GM18858 (cell line): ENCODE measurements around the gene IFNGR1.

Experiments used
- ATAC-seq: cut with Tn5 transposase; IDR thresholded peaks from one replicate; pipeline ENCODE4 v1.9.1; 2021; ENCODE audit not compliant: unreplicated experiment

The IFNGR1 gene

GRCh38 chr6:137156650-137157049 is 62.5 kb downstream of the IFNGR1 start:
- no peak for ATAC-seq

GRCh38 chr6:137155830-137156229 is 63.4 kb downstream of the IFNGR1 start:
- no peak for ATAC-seq

- no peak for ATAC-seq
These were observed 69.1 kb downstream of the IFNGR1 start for GRCh38 chr6:137150072-137150471.

GRCh38 chr6:137149035-137149393 is 70.2 kb downstream of the IFNGR1 start:
- ATAC-seq = no peak

GRCh38 chr6:137148306-137149034 is 70.7 kb downstream of the IFNGR1 start:
- ATAC-seq = no peak
